Subcutaneous adipose tissue (tissue), 4 donors: ENCODE measurements around the gene C3orf18. TPM values are rescaled to one million over a fixed set of nuclear protein-coding genes. Genes with fewer than 3 reads are reported as not detected.

Experiments used
- total RNA-seq, 4 donors: library from RNA; depleted of rRNA; stranded (reverse); fragments of >200 nt; gene quantifications; one replicate each; pipeline ENCODE4 v1.1.0, GENCODE V29; 2016
- TF ChIP-seq, protein P1 (sequence below): fragments of 450-650 bp; IDR thresholded peaks from one replicate; pipeline ENCODE4 v1.5.1; 2016; ENCODE audit warnings: low read depth, mild to moderate bottlenecking, control low read depth, antibody characterized with exemption, moderate library complexity

C3orf18 gene
- total RNA-seq, 4 donors from 2014 or later: 8.0 to 10.6 (median 8.9) TPM

- TF ChIP-seq, protein P1, sequence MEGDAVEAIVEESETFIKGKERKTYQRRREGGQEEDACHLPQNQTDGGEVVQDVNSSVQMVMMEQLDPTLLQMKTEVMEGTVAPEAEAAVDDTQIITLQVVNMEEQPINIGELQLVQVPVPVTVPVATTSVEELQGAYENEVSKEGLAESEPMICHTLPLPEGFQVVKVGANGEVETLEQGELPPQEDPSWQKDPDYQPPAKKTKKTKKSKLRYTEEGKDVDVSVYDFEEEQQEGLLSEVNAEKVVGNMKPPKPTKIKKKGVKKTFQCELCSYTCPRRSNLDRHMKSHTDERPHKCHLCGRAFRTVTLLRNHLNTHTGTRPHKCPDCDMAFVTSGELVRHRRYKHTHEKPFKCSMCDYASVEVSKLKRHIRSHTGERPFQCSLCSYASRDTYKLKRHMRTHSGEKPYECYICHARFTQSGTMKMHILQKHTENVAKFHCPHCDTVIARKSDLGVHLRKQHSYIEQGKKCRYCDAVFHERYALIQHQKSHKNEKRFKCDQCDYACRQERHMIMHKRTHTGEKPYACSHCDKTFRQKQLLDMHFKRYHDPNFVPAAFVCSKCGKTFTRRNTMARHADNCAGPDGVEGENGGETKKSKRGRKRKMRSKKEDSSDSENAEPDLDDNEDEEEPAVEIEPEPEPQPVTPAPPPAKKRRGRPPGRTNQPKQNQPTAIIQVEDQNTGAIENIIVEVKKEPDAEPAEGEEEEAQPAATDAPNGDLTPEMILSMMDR: no peak
Observed at GRCh38 chr3:50567011-50567385, 549 bp downstream of the C3orf18 start.

GRCh38 chr3:50564321-50564720 lies 3.2 kb downstream of the C3orf18 start:
- TF ChIP-seq, protein P1: no peak

GRCh38 chr3:50563867-50564266 lies 3.7 kb downstream of the C3orf18 start:
- TF ChIP-seq, protein P1: no peak

DNA sequence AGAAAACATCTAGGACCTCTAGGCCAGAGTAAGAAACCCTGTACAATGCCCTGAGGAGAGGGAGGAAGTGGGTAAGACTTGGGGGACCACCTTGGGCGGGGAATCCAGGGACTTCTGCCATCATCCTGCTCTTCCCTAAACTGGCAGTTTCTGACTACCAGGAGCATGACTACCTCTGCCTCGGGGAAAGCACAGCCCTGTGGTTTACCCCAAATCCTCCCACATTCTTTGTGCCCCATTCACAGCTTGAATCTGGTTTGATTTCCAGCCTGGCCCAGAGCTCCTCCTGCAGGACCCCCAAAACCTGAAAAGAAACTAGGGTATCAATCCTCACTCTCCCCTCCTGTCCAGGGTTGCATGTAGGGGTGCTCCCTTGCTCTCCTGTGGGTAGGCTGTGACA lies 4.7 kb downstream of the C3orf18 start:
- TF ChIP-seq, protein P1: no peak

- TF ChIP-seq, protein P1: no peak
Observed at GRCh38 chr3:50559702-50560101, 7.8 kb downstream of the C3orf18 start.

DNA sequence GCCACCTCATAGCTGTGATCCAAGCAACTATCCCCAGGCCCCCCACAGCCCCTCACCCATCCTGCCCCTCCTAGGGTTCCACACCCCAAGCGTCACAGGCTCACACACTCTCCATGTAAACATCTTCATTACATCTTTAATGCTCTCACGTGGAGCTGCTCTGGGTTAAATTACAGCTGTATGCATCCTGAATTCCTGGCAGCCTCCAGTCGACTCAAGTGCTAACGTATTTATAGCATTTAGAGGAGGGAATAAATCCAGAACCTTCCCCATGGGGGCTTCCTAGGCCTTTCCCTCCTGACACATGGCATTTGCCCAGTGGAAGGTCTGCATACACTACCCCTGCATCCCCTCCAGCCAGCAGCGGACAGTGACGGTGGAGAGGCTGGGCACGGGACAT lies 9.6 kb downstream of the C3orf18 start:
- TF ChIP-seq, protein P1: no peak

GRCh38 chr3:50557106-50557505 lies 10.4 kb downstream of the C3orf18 start:
- TF ChIP-seq, protein P1: no peak
